Neural progenitor cell (in vitro differentiated cells): ENCODE measurements around the gene XPO4. TPM values are rescaled to one million over a fixed set of nuclear protein-coding genes. Genes with fewer than 3 reads are reported as not detected.

Source experiments
- DNase-seq: peaks from one replicate; pipeline ENCODE4 v3.0.0-alpha.2; 2016; ENCODE audit warnings: low spot score
- H2AFZ ChIP-seq: fragments of 200-600 bp; sonication (generic); replicated peaks from 2 replicates; pipeline ENCODE4 v1.6.1; 2016; ENCODE audit warnings: antibody characterized with exemption
- H3F3A ChIP-seq: fragments of 200-600 bp; sonication (generic); 2 replicates; pipeline ENCODE4 v1.6.1; 2016; ENCODE audit warnings: antibody characterized with exemption, low read depth
- H3K27ac ChIP-seq: fragments of 200-600 bp; sonication (generic); 2 replicates; pipeline ENCODE4 v1.5.1; 2016; ENCODE audit warnings: mild to moderate bottlenecking
- H3K27me3 ChIP-seq: fragments of 200-600 bp; sonication (generic); 2 replicates; pipeline ENCODE4 v1.6.1; 2016; ENCODE audit warnings: mild to moderate bottlenecking, moderate library complexity
- H3K36me3 ChIP-seq: fragments of 200-600 bp; sonication (generic); 2 replicates; pipeline ENCODE4 v1.5.1; 2016
- H3K4me1 ChIP-seq: fragments of 200-600 bp; sonication (generic); 2 replicates; pipeline ENCODE4 v1.6.1; 2016; ENCODE audit warnings: mixed run types
- H3K4me2 ChIP-seq: fragments of 200-600 bp; sonication (generic); 2 replicates; pipeline ENCODE4 v1.6.1; 2016
- H3K4me3 ChIP-seq: fragments of 200-600 bp; sonication (generic); 2 replicates; pipeline ENCODE4 v1.5.1; 2016
- H3K79me2 ChIP-seq: fragments of 200-600 bp; sonication (generic); 2 replicates; pipeline ENCODE4 v1.6.1; 2016; ENCODE audit warnings: low read depth
- H3K9ac ChIP-seq: fragments of 200-600 bp; sonication (generic); 2 replicates; pipeline ENCODE4 v1.6.1; 2016
- H3K9me3 ChIP-seq: fragments of 200-600 bp; sonication (generic); 2 replicates; pipeline ENCODE4 v1.5.1; 2016; ENCODE audit warnings: low read depth
- H4K20me1 ChIP-seq: fragments of 200-600 bp; sonication (generic); 2 replicates; pipeline ENCODE4 v1.6.1; 2016; ENCODE audit warnings: low read depth
- H3K27ac Mint-ChIP-seq: 3 replicates; pipeline ENCODE4 v1.8.0; 2021; ENCODE audit warnings: mixed read lengths
- H3K27me3 Mint-ChIP-seq: 2 replicates; pipeline ENCODE4 v1.8.0; 2022; ENCODE audit warnings: low read depth, mild to moderate bottlenecking, inconsistent platforms, moderate library complexity, mixed read lengths; ENCODE audit not compliant: insufficient read depth
- H3K36me3 Mint-ChIP-seq: 3 replicates; pipeline ENCODE4 v1.8.0; 2021; ENCODE audit warnings: mixed read lengths
- H3K4me1 Mint-ChIP-seq: 3 replicates; pipeline ENCODE4 v1.8.0; 2021; ENCODE audit warnings: mixed read lengths
- H3K4me3 Mint-ChIP-seq: 3 replicates; pipeline ENCODE4 v1.8.0; 2021; ENCODE audit warnings: mild to moderate bottlenecking, moderate library complexity, mixed read lengths
- H3K9me3 Mint-ChIP-seq: 3 replicates; pipeline ENCODE4 v1.8.0; 2020; ENCODE audit warnings: mixed read lengths
- CTCF ChIP-seq: fragments of 200-600 bp; sonication (generic); IDR thresholded peaks from 2 replicates; pipeline ENCODE4 v1.5.1; 2017; ENCODE audit warnings: antibody characterized with exemption, mild to moderate bottlenecking
- EZH2 ChIP-seq: fragments of 200-600 bp; sonication (generic); IDR thresholded peaks from 2 replicates; pipeline ENCODE4 v1.6.1; 2017; ENCODE audit warnings: antibody characterized with exemption, mild to moderate bottlenecking, moderate library complexity
- EZH2phosphoT487 ChIP-seq: fragments of 200-600 bp; sonication (generic); IDR thresholded peaks from 2 replicates; pipeline ENCODE4 v1.6.1; 2017; ENCODE audit warnings: antibody characterized with exemption
- total RNA-seq: library from RNA; depleted of rRNA; stranded (reverse); fragments of >200 nt; gene quantifications from 2 replicates; pipeline ENCODE4 v1.2.3, GENCODE V29; 2015; ENCODE audit warnings: low replicate concordance

XPO4 gene
- total RNA-seq, 1 donor from 2014 or later: 44.9 TPM

GRCh38 chr13:20787180-20787579, 115.4 kb downstream of the XPO4 start:
- no peaks in the 10 kb centered on the region for H4K20me1 ChIP-seq
- Mint-ChIP-seq H3K4me3 (no peak overlapping the region), H3K27me3 (peaks cover 2% of the 10 kb centered on the region), H3K9me3 (no peaks in the 10 kb centered on the region), H3K4me1 (no peaks in the 10 kb centered on the region), H3K27ac (no peak overlapping the region), H3K36me3 (peaks cover 27% of the 10 kb centered on the region)
- H3K9ac ChIP-seq: no peak overlapping the region
- DNase-seq: no peak
- H3K27ac ChIP-seq: no peak overlapping the region
- H3K9me3 ChIP-seq: no peaks in the 10 kb centered on the region
- no peak overlapping the region for H3K4me2 ChIP-seq
- H3K27me3 ChIP-seq: no peaks in the 10 kb centered on the region
- H3K4me1 ChIP-seq: no peaks in the 10 kb centered on the region
- no peaks in the 10 kb centered on the region for H3K79me2 ChIP-seq
- peaks cover 3% of the 10 kb centered on the region for H3F3A ChIP-seq
- TF ChIP-seq CTCF (no peak), EZH2phosphoT487 (no peak), EZH2 (no peak)
- H3K4me3 ChIP-seq: no peak overlapping the region
- H3K36me3 ChIP-seq: no peaks in the 10 kb centered on the region
- H2AFZ ChIP-seq: no peak overlapping the region

- no peaks in the 10 kb centered on the region for H3K36me3 ChIP-seq
- H3K27me3 Mint-ChIP-seq: peaks cover 2% of the 10 kb centered on the region
- TF ChIP-seq EZH2 (no peak), EZH2phosphoT487 (no peak), CTCF (no peak)
- H3K27ac Mint-ChIP-seq: no peak overlapping the region
- no peak for DNase-seq
- H3K4me3 Mint-ChIP-seq: no peak overlapping the region
- H3K4me2 ChIP-seq: no peak overlapping the region
- no peaks in the 10 kb centered on the region for H3K27me3 ChIP-seq
- H3K27ac ChIP-seq: no peak overlapping the region
- no peaks in the 10 kb centered on the region for H3K4me1 ChIP-seq
- H3K79me2 ChIP-seq: no peaks in the 10 kb centered on the region
- no peaks in the 10 kb centered on the region for H3K9me3 ChIP-seq
- no peaks in the 10 kb centered on the region for H3K9me3 Mint-ChIP-seq
- H3F3A ChIP-seq: no peaks in the 10 kb centered on the region
- H3K9ac ChIP-seq: peak overlapping the region; percentile 23
- H3K4me3 ChIP-seq: no peak overlapping the region
- H2AFZ ChIP-seq: no peak overlapping the region
- no peaks in the 10 kb centered on the region for H3K4me1 Mint-ChIP-seq
- peaks cover 12% of the 10 kb centered on the region for H3K36me3 Mint-ChIP-seq
- no peaks in the 10 kb centered on the region for H4K20me1 ChIP-seq
Observed at GRCh38 chr13:20782116-20782708, 120.3 kb downstream of the XPO4 start.

- Histone ChIP-seq H3K4me2 (no peak overlapping the region), H3K4me1 (no peaks in the 10 kb centered on the region), H3K9ac (no peak overlapping the region), H3K9me3 (no peaks in the 10 kb centered on the region), H3K27ac (no peak overlapping the region), H3F3A (peaks cover 8% of the 10 kb centered on the region), H3K4me3 (no peak overlapping the region), H3K36me3 (no peaks in the 10 kb centered on the region), H3K79me2 (no peaks in the 10 kb centered on the region), H4K20me1 (no peaks in the 10 kb centered on the region), H2AFZ (no peak overlapping the region), H3K27me3 (no peaks in the 10 kb centered on the region)
- Mint-ChIP-seq H3K36me3 (peaks cover 10% of the 10 kb centered on the region), H3K4me3 (no peak overlapping the region), H3K27me3 (no peaks in the 10 kb centered on the region), H3K4me1 (no peaks in the 10 kb centered on the region), H3K9me3 (no peaks in the 10 kb centered on the region), H3K27ac (no peak overlapping the region)
- TF ChIP-seq EZH2 (no peak), EZH2phosphoT487 (no peak), CTCF (no peak)
- no peak for DNase-seq
Observed at GRCh38 chr13:20780317-20780716, 122.2 kb downstream of the XPO4 start.
